Body of pancreas (tissue), 4 donors: ENCODE results near the gene MRPS5. TPM values are rescaled to one million over a fixed set of nuclear protein-coding genes. Genes with fewer than 3 reads are reported as not detected.

Experiments used
- ATAC-seq: fragments of 150-250 bp; one replicate; pipeline ENCODE4 v1.9.1; 2016
- DNase-seq, 4 donors: peaks; one replicate each; pipeline ENCODE4 v3.0.0-alpha.2; 2019
- H3K27ac ChIP-seq, 4 donors: fragments of 200-600 bp; sonication (generic); 1 replicate in 3 of 4; 2 replicates in 1 of 4; pipeline versions ENCODE4 v1.5.1 to v1.6.1; 2016 to 2019; ENCODE audit warnings: mild to moderate bottlenecking in 1 of 4, mixed read lengths in 1 of 4, moderate library complexity in 1 of 4
- H3K27me3 ChIP-seq, 2 donors: fragments of 200-600 bp; sonication (generic); one replicate each; pipeline ENCODE4 v1.6.0; 2016; ENCODE audit warnings: mild to moderate bottlenecking in 1 of 2
- H3K36me3 ChIP-seq, 2 donors: fragments of 200-600 bp; sonication (generic); replicated peaks in 1 of 2; 2 replicates each; pipeline ENCODE4 v1.5.1; 2016; ENCODE audit warnings: low read depth in 2 of 2; ENCODE audit not compliant: insufficient read depth in 1 of 2
- H3K4me1 ChIP-seq: fragments of 200-600 bp; sonication (generic); one replicate; pipeline ENCODE4 v1.6.0; 2016
- H3K4me3 ChIP-seq, 2 donors: fragments of 200-600 bp; sonication (generic); 1 replicate in 1 of 2; 2 replicates in 1 of 2; pipeline ENCODE4 v1.5.1; 2016 to 2019
- H3K9me3 ChIP-seq, 3 donors: fragments of 200-600 bp; sonication (generic); 1 replicate in 2 of 3; 2 replicates in 1 of 3; pipeline ENCODE4 v1.5.1; 2016
- POLR2A ChIP-seq, 3 donors: fragments of 450-650 bp; IDR thresholded peaks; one replicate each; pipeline ENCODE4 v1.6.1; 2016; ENCODE audit warnings: antibody characterized with exemption in 3 of 3, mild to moderate bottlenecking in 2 of 3
- WGBS, 2 donors: methylation state at CpG; one replicate each; pipeline ENCODE4 v1.1.5; 2017; 5-methylcytosine and 5-hydroxymethylcytosine counted together
- intact Hi-C: fragments of 100-400 bp; cut with DNase I; formaldehyde crosslinking; loops from one replicate; pipeline ENCODE4 v1.15.1; 2023
- total RNA-seq, 2 donors: library from RNA; depleted of rRNA; stranded (reverse); fragments of >200 nt; gene quantifications; one replicate each; pipeline ENCODE4 v1.1.0, GENCODE V29; 2016
- TF ChIP-seq, protein P1 (sequence below), 7 experiments: fragments of 450-650 bp in 4 of 7; fragments of 200-600 bp in 3 of 7; sonication (generic) in 3 of 7; IDR thresholded peaks; one replicate each; pipeline ENCODE4 v1.5.1; 2016 to 2019; ENCODE audit warnings: antibody characterized with exemption in 7 of 7

The MRPS5 gene
- total RNA-seq, 2 donors from 2014 or later, result 31.6 to 46.1 TPM

DNA sequence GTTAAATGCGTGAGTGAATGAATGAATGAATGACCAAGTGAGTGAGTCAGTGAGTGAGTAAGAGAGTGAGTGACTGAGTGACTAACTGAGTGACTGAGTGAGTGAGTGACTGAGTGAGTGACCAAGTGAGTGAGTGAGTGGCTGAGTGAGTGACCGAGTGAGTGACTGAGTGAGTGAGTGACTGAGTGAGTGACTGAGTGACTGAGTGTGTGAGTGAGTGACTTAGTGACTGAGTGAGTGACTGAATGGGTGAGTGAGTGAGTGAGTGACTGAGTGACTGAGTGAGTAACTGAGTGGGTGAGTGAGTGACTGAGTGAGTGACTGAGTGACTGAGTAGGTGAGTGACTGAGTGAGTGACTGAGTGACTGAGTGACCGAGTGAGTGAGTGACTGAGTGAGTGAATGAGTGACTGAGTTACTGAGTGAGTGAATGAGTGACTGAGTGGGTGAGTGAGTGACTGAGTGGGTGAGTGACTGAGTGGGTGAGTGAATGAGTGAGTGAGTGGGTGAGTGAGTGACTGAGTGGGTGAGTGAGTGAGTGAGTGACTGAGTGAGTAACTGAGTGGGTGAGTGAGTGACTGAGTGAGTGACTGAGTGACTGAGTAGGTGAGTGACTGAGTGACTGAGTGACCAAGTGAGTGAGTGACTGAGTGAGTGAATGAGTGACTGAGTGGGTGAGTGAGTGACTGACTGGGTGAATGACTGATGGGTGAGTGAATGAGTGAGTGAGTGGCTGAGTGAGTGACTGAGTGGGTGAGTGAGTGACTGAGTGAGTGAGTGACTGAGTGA lies 84.8 kb downstream of the MRPS5 start:
- H3K27ac ChIP-seq, result no peak overlapping the region
- intact Hi-C loops, result no loop called here
- TF ChIP-seq POLR2A (IDR thresholded peaks at IDR 0.05), result no peak
- TF ChIP-seq, protein P1, sequence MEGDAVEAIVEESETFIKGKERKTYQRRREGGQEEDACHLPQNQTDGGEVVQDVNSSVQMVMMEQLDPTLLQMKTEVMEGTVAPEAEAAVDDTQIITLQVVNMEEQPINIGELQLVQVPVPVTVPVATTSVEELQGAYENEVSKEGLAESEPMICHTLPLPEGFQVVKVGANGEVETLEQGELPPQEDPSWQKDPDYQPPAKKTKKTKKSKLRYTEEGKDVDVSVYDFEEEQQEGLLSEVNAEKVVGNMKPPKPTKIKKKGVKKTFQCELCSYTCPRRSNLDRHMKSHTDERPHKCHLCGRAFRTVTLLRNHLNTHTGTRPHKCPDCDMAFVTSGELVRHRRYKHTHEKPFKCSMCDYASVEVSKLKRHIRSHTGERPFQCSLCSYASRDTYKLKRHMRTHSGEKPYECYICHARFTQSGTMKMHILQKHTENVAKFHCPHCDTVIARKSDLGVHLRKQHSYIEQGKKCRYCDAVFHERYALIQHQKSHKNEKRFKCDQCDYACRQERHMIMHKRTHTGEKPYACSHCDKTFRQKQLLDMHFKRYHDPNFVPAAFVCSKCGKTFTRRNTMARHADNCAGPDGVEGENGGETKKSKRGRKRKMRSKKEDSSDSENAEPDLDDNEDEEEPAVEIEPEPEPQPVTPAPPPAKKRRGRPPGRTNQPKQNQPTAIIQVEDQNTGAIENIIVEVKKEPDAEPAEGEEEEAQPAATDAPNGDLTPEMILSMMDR (IDR thresholded peaks at IDR 0.05), result no peak
- DNase-seq (no peak), ATAC-seq (no peak)
- H3K4me3 ChIP-seq, result no peak overlapping the region
- H3K36me3 ChIP-seq, result no peaks in the 10 kb centered on the region
- 69 to 75% methylated on average over 3 of the region's 3 CpGs for WGBS, 2 donors
- no peaks in the 10 kb centered on the region for H3K9me3 ChIP-seq
- no peaks in the 10 kb centered on the region for H3K27me3 ChIP-seq
- H3K4me1 ChIP-seq, result no peaks in the 10 kb centered on the region

Other genes with a start within 250 kb of the MRPS5 start
- gene MAL, start 96.1 kb downstream of the MRPS5 start, total RNA-seq, result not detected
- gene ZNF514, start 38.0 kb upstream of the MRPS5 start, total RNA-seq, result 10 to 100 TPM; 11.2 to 13.8 TPM
- 1 to 10 TPM in 1 of 2 donors, under 1 TPM in 1; 0.99 to 2.3 TPM for gene ZNF2, start 44.0 kb upstream of the MRPS5 start, total RNA-seq
- 1 to 10 TPM; 3.6 to 4.2 TPM for gene ZNF892, start 85.7 kb upstream of the MRPS5 start, total RNA-seq
- 10 to 100 TPM; 17.6 to 31.6 TPM for gene PROM2, start 152.6 kb upstream of the MRPS5 start, total RNA-seq
- 1 to 10 TPM; 1.6 to 2.9 TPM for gene KCNIP3, start 175.5 kb upstream of the MRPS5 start, total RNA-seq